HG02943 (cell line): ENCODE data around the gene DDX39A.
"Not testable (repeated sequence)": the region's sequence is repeated elsewhere in the genome, so short reads cannot be mapped to it uniquely, and the experiment has no call there.

Source experiments
- ATAC-seq: cut with Tn5 transposase; IDR thresholded peaks from one replicate; pipeline ENCODE4 v1.9.1; 2021; ENCODE audit warnings: mild to moderate bottlenecking, low read depth, moderate library complexity; ENCODE audit not compliant: unreplicated experiment

The DDX39A gene

DNA sequence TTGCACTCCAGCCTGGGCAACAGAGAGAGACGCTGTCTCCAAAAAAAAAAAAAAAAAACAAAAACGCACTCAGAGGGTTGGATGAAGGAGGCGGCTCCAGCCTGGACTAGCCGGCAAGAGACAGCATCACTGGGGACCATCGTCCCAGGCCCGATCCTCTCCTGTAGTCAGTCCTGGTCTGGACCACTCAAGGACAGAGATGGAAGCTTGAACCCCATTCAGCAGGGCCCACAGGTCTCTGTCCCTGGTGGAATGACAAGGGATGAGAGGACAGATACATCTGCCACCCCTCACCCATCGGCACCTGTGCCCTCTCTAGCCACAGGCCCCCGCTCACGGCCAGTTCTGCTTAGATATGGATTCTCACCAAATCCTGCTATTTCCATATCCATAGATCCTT, 23.9 kb downstream of the DDX39A start:
- no peak for ATAC-seq

DNA sequence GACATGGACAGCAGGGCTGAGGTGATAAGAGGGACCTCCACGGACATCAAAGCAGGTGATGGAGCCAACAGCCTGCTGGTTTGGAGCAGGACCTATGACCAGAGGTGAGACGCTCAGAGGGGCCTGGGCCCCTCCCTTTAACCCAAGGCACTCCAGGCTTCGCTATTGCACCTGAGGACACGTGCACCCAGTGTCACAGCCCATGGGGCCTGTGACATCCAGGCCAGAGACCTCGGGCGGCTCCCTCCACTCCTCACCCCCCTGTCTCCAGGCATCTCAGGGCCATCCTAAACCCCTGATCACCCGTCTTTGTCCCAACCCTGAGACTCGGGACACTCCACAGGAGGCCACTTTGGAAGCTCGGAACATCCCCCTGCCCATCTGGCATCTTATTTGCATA, 25.0 kb downstream of the DDX39A start:
- ATAC-seq, result no peak

DNA sequence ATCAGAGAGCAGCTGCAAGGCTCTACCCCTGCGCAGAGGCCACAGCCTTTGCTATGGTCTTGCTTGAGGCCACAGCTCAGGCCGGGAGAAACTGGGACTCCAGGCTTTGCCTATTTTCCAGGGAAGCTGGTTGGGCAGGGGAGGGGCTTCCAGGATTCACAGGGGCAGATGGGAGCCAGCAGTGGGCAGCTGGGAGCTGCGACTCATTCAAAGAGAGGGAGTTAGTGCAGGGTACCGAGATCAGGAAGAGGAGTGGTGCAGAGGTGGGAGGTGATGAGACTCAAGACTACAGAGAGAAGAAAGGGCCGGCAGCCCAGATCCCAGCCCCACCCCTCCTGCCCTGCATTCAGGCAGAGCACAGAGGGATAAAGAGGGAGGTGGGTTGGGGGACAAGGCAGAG, 25.8 kb downstream of the DDX39A start:
- no peak for ATAC-seq

DNA sequence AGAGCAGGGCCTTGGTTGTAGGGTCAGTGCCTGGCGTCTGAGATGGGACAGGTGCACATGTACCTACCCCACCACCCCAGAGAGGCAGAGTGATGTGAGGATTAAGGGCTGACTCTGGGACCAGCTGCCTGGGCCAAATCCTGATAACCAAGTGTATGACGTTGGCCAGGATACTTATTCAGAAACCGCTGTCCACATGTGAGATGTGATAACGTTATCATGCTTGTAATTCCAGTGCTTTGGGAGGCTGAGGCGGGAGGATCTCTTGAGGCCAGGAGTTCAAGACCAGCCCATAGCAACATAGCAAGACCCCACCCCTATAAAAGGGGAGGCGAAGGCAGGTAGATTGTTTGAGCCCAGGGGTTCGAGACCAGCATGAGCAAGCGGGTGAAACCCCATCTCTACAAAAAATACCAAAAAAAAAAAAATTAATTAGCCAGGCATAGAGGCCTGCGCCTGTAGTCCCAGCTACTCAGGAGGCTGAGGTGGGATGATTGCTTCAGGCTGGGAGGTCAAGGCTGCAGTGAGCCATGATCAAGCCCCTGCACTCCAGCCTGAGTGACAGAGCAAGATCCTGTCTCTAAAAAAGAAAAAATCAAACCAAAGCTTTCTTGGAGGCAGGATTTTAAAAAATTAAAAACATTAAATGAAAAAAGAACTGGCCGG, 27.9 kb downstream of the DDX39A start:
- no peak for ATAC-seq

DNA sequence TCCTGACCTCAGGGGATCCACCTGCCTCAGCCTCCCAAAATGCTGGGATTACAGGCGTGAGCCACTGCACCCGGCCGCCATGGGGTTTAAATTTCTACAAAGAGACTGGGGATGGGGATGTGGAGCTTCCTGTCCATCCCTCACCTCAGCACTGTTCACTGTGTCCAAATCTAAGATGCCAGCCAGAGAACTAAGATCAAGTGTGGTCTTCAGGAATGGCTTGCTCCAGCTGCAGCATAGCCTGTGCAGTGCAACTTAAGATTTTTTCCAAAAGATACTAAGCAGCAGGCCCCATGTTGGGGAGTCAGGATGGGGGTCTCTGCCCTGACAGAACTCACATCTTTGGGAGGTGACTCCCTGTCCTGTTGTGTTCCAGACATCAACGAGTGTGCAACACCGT, 28.6 kb downstream of the DDX39A start:
- no peak for ATAC-seq

DNA sequence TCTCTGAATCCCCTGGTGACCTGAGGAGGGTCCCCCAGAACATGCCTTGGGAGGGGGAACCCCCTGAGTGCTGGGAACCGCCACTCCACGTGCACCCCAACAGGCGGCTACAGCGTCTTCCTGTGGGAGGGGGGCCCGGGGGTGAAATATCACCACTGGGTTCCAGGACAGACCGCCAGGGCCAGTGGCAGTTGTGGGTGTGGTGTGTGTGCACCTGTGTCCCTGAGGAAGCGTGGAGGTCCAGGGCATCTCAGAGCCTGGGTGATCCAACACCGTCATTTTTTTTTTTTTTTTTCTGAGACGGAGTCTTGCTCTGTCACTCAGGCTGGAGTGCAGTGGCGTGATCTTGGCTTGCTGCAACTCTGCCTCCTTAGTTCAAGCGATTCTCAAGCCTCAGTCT, 33.6 kb downstream of the DDX39A start:
- no peak for ATAC-seq

DNA sequence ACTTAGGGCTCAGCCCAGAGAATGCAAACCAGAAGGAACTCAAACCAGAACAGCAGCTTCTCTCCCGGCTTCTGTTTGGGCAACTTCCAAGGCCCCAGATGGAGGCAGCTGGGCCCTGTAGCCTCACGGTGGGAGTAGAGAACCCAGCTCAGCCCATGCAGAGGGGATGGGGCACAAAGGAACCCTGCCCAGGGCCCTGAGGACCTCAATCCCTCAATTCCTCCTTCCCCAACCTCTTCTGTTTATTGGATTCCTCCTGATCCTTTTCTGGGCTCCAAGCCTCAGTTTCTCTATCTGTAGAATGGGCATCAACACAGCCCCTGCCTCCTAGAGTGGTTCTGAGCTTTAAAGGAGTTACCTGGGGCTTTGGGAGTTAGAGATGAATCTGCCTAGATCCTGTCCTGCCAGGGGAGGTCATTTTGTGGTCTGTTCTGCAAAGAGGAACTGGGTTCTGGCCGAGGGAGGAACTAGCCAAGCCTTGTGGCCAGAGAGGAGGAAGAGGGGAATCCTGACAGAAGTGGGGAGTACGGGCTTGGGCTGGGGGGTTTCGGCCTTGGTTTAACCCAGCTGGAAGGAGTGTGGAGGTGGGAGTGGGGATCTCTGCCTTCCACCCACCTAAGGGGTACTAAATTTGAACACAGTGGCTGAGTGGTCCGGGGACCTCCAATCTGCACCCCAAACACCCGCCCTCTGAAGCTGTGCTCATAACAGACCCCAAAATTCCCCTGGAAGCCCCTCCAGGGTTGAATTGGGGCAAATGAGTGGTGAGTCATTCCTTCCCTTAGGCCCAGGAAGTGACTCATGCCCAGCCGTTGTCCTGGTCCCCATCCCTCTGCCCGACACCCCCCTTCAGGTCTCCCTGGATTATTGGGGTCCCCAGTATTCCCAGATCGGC, 35.2 kb downstream of the DDX39A start:
- no peak for ATAC-seq

DNA sequence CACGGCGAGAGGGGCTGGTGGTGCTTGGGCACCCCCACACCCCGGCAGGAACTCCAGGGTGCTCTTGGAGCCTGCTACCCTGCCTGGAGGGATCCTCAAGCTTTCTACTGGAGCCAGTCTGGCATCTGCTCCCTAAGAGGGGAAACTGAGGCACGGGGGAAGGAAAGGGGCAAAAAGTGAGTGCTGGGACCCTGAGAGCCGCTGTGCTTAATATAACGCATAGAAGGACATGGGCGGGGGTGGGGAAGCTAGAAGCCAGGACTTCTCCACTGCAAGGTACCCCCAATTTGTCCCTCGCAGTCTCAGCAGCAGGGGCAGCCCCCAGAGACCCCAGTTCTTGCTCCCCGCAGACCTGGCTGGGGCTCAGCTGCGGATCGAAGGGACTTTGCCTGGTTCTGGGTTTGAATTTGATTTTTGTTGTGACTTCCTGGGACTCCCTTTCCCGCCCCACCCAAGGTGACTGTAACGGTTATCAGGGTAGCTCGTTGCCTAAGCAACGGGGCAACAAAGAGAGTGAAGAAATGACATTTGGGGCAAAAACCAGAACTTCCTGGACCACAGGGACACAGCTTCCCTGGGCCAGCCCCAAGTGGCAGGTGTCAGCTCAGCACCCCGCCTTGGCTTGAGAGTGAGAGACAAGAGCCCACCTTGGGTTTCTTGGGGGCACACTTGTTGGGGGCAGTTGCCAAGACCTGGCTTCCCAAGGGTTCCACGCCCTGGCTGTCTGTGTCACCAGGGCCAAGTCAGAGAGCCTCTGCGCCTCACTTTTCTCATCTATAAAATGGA, 37.3 kb downstream of the DDX39A start:
- ATAC-seq, result no peak

DNA sequence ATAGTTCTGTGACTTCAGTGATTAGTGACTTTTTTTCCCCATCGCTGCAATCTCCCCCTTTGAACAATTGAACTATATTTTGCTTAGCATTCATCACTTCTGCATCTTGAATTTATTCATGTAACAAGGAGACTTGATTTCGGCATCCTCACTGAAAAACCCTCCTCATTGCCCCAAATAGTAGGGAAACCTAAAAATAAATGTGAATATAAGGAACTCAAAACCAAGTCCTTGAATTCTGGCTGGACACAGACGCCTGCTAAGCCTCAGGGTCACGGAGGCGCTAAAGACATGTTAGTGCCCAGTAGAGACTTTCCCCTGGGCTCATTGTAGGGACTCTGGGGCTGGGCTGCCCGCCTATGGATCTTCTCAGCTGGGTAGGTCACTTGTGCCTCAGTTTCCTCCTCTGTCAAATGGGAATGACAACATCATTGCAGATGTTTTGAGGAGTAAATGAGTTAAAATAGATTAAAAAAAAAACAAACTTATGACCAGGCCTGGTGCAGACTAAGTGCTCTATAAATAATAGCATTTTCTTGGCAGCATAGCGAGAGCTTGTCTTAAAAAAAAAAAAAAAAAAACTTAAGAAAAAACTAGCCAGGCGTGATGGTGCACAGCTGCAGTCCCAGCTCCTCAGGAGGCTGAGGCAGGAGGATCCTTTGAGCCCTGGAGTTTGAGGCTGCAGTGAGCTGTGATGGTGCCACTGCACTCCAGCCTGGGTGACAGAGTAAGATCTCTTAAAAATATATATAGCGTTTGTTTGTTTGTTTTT, 39.7 kb downstream of the DDX39A start:
- ATAC-seq, result no peak

DNA sequence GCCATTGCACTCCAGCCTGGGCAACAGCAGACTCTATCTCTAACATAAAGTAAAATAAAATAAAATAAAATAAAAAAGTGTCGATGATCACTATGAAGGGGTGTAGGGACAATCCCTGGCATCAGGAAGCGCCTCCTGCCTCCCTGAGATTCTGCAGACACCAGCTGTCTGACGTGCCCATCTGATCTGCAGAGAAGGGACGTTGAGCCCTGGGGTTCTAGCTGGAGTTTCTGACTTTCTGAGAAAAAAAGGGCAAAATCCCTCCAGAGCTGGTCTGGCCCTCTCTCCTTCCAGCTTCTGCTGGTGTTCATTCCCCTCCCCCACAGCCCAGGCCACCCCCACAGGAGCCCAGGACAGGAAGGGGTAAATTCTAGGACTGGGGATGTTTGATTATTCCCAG, 40.3 kb downstream of the DDX39A start:
- ATAC-seq, result no peak

DNA sequence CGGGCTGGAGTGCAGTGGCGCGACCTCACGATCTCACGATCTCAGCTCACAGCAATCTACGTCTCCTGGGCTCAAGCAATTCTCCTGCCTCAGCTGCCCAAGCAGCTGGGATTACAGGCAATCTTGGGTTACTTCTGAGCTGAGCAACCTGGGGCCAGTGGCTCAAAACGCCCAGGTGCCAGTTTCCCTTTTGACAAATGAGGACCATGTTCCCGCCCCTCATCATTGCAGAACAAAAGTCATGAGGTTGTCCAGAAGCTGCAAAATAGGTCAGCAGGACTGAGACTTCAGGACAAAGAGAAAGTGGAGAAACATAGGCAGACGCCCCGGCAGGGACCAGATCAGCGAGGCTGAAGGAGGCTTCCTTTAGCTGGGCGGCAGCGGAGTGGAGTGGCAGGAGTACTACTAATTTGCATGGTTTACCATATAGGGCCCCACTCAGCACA, 41.2 kb downstream of the DDX39A start:
- ATAC-seq, result no peak

DNA sequence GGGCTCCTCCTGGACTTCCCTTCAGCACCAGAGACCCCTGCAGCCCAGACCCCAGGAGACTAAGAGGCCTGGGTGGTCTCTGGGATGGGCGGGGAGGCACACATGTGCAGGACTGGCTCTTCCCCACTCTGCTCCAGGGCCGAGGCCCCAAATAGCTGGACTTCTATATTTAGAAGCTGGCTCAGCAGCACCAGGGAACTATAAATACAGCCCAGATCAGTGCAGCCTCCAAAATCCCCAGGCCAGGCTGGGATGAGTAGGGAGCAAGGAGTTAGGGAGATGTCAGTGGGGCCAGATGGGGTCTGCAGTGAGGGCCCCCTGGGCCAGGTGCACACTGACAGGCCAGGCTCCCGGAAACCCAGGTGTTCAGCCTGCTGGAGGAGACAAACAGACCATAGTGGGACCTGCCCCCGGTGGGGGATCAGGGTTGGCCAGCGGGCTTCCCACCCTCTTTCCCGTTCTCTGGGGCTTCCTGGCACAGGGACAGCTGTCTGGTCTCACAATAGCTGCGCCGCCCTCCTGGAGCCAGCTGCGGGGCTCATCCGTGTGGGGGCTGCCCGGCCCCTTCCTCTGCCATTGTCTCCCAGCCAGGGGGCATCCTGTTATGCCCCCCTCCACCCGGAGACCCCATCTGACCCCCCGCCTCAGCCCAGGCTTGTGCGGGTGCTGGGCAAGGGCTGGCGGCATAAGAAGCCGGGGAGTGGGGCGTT, 43.4 kb downstream of the DDX39A start:
- no peak for ATAC-seq

DNA sequence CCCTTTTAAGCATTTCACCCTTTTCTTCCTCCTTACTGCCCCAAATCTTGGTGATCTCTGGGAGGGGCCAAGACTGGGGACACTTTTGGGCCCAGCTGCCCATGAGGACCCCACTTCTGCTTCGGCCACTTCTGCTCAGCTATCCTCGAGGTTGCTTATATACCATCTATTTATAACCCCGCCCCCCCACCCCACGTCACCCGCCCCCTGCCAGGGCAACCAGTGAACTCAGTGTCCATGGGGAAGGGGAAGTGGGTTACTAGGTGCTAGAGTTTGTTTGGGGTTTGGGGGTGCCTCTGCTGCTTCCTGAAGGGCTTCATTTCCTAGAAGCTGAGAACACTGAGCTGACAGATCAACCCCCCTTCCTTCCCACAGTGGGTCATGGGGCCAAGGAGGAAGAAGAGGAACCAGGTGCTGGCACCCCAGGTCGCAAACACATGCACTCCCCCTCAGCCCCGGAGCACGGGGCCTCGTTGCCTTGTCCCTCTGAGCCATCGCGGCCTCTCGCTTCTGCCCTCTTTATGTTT, 44.0 kb downstream of the DDX39A start:
- ATAC-seq, result no peak

DNA sequence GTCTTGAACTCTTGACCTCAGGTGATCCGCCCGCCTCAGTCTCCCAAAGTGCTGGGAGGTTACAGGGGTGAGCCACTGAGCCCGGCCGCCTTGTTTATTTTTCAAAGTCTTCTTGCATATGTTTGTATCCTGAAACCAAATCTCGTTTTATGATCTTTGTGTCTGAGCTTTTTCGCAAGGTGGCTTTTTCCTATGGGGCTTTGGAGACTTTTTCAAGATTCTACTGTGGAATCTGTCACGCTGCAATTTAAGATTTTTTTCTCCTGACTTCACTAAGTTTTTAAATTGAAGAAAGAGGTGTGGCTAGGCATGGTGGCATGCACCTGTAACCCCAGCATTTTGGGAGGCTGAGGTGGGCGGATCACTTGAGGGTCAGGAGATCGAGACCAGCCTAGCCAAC, 44.8 kb downstream of the DDX39A start:
- not testable (repeated sequence) for ATAC-seq

DNA sequence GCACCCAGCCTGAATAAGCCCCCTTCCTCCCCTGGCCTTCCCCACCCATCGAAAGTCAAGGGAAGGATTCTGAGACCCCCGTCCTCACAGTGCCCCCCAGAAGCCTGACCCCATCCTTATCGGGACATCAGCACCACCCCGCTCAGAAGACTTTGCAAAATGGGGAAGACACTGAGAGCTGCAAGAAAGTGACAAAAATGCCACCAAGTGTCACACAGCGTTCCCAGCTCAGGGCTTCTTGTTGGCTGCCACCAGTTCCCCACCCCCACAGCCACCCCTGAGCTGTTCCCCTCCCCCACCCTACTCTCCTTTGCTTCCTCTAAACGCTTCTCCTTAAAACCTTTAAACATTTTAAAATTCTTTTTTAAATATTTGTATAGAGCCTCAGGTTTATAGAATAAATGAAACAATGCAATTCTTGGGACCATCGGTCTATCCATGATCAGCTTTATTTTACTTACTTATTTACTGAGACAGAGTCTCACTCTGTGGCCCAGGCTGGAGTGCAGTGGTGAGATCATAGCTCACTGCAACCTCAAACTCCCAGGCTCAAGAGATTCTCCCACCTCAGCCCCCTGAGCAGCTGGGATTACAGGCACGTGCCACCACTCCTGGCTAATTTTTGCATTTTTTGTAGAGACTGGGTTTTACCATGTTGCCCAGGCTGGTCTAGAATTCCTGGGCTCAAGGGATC, 46.6 kb downstream of the DDX39A start:
- ATAC-seq, result not testable (repeated sequence)

DNA sequence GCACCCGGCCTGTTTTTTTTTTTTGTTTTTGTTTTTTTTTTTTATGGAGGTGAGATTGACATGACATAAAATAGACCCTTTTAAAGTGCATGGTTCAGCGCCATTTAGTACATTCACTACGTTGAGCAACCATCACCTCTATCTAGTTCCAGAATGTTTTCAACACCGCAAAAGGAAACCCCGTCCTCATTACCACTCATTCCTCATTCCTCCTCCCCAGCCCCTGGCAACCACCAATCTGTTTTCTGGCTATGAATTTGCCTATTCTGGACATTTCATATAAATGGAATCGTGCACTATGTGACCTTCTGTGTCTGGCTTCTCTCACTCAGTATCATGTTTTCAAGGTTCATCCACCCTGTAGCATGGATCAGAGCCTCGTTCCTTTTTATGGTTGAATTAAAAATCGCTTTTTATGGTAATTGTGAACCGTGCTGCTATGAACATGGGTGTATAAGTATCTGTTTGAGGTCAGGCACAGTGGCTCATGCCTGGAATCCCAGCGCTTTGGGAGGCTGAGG, 47.8 kb downstream of the DDX39A start:
- ATAC-seq, result no peak

DNA sequence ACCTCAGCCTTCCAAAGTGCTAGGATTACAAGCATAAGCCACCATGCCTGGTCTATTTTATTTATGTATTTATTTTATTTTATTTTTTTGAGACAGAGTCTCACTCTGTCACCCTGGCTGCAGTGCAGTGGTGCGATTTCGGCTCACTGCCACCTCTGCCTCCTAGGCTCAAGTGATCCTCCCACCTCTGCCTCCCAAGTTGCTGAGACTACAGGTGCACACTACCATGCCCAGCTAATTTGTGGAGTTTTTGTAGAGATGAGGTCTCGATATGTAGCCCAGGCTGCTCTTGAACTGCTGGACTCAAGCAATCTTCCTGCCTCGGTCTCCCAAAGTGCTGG, 48.2 kb downstream of the DDX39A start:
- no peak for ATAC-seq

DNA sequence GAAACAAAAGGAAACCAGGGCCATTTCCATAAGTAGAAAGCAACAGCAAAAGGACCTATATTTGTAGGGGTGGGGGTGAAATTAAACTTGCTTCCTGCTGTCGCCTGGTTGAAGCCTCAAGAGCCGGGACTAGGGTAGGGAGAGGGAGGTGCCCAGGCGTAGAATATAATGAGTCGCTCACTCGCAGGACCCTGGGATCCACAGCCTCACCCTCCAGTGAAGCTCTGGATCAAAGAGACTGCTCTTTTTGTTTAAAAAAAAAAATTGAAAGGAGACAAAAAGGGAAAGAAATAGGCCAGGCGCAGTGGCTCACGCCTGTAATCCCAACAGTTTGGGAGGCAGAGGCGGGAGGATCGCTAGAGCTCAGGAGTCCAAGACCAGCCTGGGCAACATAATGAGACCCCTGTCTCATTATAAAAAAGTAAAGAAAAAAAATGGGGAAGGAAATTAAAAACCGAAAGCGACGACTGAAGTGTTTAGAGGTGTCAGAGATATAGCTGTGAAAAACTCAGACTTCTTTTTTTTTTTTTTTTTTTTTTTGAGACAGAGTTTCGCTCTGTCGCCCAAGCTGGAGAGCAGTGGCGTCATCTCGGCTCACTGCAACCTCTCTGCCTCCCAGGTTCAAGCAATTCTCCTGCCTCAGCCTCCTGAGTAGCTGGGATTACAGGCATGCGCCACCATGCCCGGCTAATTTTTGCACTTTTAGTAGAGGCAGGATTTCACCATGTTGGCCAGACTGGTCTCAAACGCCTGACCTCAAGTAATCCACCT, 48.8 kb downstream of the DDX39A start:
- no peak for ATAC-seq
